Osteocyte (in vitro differentiated cells): Measurements from ENCODE around the gene SMYD4. TPM values are rescaled to one million over a fixed set of nuclear protein-coding genes. Genes with fewer than 3 reads are reported as not detected.
A peak's percentile ranks its signal among the peaks of the same experiment; 100 is the strongest.

Experiments
- DNase-seq: peaks from one replicate; pipeline ENCODE4 v3.0.0; 2021; ENCODE audit warnings: mixed read lengths; ENCODE audit not compliant: unreplicated experiment; ENCODE audit errors: extremely low spot score
- H3K27ac Mint-ChIP-seq: one replicate; pipeline ENCODE4 v1.8.0; 2021; ENCODE audit warnings: mild to moderate bottlenecking, mixed read lengths; ENCODE audit not compliant: unreplicated experiment
- H3K27me3 Mint-ChIP-seq: one replicate; pipeline ENCODE4 v1.8.0; 2021; ENCODE audit warnings: mixed read lengths; ENCODE audit not compliant: unreplicated experiment
- H3K36me3 Mint-ChIP-seq: one replicate; pipeline ENCODE4 v1.8.0; 2021; ENCODE audit warnings: mixed read lengths; ENCODE audit not compliant: unreplicated experiment
- H3K4me1 Mint-ChIP-seq: one replicate; pipeline ENCODE4 v1.8.0; 2021; ENCODE audit warnings: mixed read lengths; ENCODE audit not compliant: unreplicated experiment
- H3K4me3 Mint-ChIP-seq: one replicate; pipeline ENCODE4 v1.8.0; 2021; ENCODE audit warnings: mild to moderate bottlenecking, moderate library complexity, mixed read lengths; ENCODE audit not compliant: unreplicated experiment
- H3K9me3 Mint-ChIP-seq: one replicate; pipeline ENCODE4 v1.8.0; 2021; ENCODE audit warnings: mixed read lengths; ENCODE audit not compliant: unreplicated experiment
- CTCF ChIP-seq: fragments of 200-600 bp; sonication (generic); IDR thresholded peaks from 2 replicates; pipeline ENCODE4 v1.5.0; 2021; ENCODE audit warnings: antibody characterized with exemption, mild to moderate bottlenecking, moderate library complexity
- total RNA-seq: library from RNA; stranded (reverse); gene quantifications from 2 replicates; pipeline ENCODE4 v1.2.1, GENCODE V29; 2021

Gene SMYD4
- total RNA-seq, 1 donor from 2014 or later, result 11.2 TPM

- no peak for TF ChIP-seq CTCF
- Mint-ChIP-seq H3K36me3 (peaks cover 8% of the 10 kb centered on the region), H3K27me3 (no peaks in the 10 kb centered on the region), H3K27ac (no peak overlapping the region), H3K4me1 (peaks cover 14% of the 10 kb centered on the region), H3K9me3 (no peaks in the 10 kb centered on the region), H3K4me3 (no peak overlapping the region)
- peak; percentile 83 for DNase-seq
These were observed 99.1 kb downstream of the SMYD4 start for GRCh38 chr17:1730326-1731193.

- Mint-ChIP-seq H3K4me3 (no peak overlapping the region), H3K27ac (no peak overlapping the region), H3K36me3 (peaks cover 8% of the 10 kb centered on the region), H3K9me3 (no peaks in the 10 kb centered on the region), H3K4me1 (peaks cover 17% of the 10 kb centered on the region), H3K27me3 (no peaks in the 10 kb centered on the region)
- no peak for TF ChIP-seq CTCF
- no peak for DNase-seq
These were observed 99.8 kb downstream of the SMYD4 start for GRCh38 chr17:1729966-1730325.

Other genes with a start within 250 kb of the SMYD4 start
- gene SLC43A2, start 201.1 kb downstream of the SMYD4 start, total RNA-seq, result 4.7 and 7.3 TPM in 2 replicates
- gene SCARF1, start 184.2 kb downstream of the SMYD4 start, total RNA-seq, result 0.21 and 0.64 TPM in 2 replicates
- gene RILP, start 180.0 kb downstream of the SMYD4 start, total RNA-seq, result 1.2 and 2.6 TPM in 2 replicates
- 238 and 262 TPM in 2 replicates for gene PRPF8, start 145.0 kb downstream of the SMYD4 start, total RNA-seq
- 4.2 and 4.7 TPM in 2 replicates for gene TLCD2, start 119.5 kb downstream of the SMYD4 start, total RNA-seq
- 30.8 and 33.3 TPM in 2 replicates for gene WDR81, start 105.2 kb downstream of the SMYD4 start, total RNA-seq
- gene SERPINF2, start 87.0 kb downstream of the SMYD4 start, total RNA-seq, result 0.38 and 0.50 TPM in 2 replicates
- gene SERPINF1, start 67.8 kb downstream of the SMYD4 start, total RNA-seq, result 164 and 175 TPM in 2 replicates
- gene RPA1, start 103 bp upstream of the SMYD4 start, total RNA-seq, result 75.3 and 84.8 TPM in 2 replicates
- 3.7 and 3.8 TPM in 2 replicates for gene RTN4RL1, start 195.4 kb upstream of the SMYD4 start, total RNA-seq
- 57.3 and 59.0 TPM in 2 replicates for gene DPH1, start 200.3 kb upstream of the SMYD4 start, total RNA-seq
- gene OVCA2, start 212.1 kb upstream of the SMYD4 start, total RNA-seq, result 33.2 and 35.9 TPM in 2 replicates
- gene HIC1, start 225.2 kb upstream of the SMYD4 start, total RNA-seq, result 3.3 and 3.7 TPM in 2 replicates